Kidney tubule cell (primary cell): ENCODE data around the gene TFPI.
A peak's percentile ranks its signal among the peaks of the same experiment; 100 is the strongest.
"Not testable (repeated sequence)": the region's sequence is repeated elsewhere in the genome, so short reads cannot be mapped to it uniquely, and the experiment has no call there.

Experiments used
- DNase-seq: peaks from one replicate; pipeline ENCODE4 v3.0.0-alpha.2; 2018; ENCODE audit warnings: low spot score

TFPI gene

DNA sequence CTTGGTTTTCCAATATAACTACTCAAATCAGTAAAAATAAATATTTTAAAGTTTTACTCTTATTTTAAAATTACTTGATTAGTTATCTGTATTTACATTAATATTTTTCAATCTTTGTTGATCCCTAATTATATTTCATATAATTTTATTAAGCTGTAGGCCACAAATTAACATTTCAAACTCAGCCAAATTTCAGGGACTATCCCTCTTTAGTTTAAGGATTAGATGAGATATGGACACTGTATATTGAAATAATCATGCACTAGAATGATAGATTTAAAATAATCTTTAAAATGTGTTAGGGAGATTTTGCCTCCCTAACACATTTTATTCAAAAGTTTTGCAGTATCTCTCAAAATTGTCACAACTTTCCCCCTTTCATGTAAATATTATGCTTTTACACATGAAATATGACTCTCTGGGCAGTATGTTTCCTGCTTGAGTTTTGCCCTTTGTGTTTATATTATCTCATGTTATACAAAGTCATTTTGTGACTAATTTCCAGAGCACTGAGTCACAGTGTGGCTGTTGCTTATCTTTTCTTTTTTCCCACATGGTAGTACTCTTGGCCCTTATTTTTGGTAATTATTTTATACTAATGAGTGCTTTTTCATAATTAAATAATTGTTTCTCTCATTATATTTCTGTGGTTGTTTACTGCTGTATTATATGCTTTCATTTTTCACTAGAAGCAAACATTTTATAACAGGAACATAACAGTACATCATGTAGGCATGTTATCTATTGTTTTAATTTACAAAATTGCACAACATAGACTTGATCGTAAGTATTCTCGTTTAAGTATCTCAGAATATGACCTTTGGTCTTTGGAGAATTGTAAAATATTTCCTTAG is 1.2 kb downstream of the TFPI start:
- peak; percentile 66 for DNase-seq

DNA sequence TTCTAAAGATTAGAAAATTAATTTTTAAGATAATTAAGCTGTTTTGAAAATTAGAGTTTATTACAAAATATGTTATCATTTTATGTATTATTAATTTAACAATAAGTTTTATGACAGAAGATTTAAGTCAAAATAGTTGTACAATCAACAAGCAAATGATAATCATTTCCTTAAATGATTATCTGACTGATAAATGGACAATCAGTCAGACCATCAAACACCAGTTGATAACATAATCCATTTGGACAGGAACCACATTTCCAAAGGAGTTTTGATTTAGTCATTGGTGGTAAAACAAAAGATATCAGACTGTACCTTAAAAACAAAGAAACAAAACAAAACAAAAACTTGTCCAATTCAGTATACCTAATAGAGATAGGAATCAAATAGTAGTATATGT is 1.9 kb downstream of the TFPI start:
- no peak for DNase-seq

DNA sequence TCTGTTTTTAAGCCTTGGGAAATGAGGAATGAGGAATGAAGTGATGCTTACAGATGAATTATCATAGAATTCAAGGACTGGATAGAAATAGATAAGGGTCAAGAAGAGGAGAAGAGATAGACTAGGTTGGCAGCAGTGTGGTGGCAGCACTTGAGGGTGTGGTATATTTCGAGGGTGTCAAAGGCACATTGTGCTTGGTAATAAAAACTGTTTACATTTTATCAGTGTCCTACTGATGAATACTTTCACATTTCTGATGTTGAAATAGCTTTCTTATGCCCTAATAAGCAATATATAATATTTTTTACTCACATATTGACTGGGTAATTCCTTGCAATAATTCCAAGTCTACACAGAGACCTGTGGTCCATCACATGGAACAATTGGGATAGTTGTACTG is 3.4 kb downstream of the TFPI start:
- DNase-seq: no peak

DNA sequence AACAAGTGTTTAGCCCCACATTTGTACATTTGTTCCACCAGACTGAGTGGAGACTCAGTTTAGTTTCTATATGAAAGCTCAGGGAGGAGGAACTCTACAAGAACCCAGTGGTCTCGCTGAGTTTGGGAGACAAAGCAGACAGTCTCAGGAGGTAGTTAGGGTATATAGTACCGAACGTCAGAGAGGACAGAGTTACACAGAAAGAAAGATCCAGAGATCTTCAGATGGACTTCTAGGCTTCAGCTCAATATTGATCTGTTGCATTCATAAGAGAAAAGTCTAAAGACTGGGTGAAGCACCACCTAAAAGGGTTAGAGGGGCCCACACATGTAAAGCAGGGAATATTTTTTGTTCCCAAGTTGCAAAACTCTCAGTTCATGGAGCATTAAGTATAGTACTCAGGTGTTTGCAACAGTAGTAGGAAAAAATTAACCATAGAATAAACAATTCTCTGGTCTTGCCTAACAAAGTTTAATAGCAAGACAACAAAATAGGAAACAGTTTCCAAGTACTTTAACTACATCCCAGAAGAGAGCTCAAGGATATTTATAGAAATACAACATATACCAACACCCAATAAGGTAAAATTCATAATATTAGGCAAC is 4.2 kb downstream of the TFPI start:
- DNase-seq: no peak

DNA sequence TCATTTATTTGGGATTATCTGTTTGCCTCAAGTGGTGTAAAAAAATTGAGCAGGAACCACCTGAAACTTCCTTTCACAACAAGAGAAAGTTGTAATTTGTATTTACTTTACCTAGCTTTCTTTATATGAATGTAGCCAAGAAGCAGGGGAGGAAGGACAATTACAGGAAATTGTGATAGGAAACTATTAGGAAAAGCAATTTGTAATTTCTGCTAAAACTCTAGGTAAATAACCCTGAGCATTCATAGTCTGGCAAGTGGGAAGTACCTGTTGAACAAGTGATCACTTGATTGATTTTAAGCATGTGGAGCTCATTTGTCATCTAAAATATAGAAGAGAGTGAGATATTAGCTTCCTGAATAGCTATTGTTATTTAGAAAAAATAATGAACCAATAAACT is 5.0 kb downstream of the TFPI start:
- no peak for DNase-seq

DNA sequence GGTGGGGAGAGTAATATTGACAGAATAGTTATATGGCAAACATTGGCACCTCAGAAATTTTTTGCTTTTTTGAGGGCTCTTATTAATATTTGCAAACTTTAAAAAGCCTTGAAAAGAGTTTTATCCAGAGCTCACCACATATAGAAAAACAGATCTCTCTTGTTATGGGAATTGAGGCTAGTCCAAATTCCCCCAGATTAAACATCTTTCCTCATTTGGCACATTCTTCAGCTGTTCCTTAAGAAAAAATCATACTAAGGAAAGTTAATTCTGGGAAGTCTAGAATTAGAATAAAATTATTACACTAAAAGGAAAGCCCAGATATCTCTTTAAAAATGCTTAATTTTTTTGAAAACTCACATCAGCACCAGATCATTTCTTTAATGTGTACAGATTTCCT is 5.6 kb downstream of the TFPI start:
- no peak for DNase-seq

DNA sequence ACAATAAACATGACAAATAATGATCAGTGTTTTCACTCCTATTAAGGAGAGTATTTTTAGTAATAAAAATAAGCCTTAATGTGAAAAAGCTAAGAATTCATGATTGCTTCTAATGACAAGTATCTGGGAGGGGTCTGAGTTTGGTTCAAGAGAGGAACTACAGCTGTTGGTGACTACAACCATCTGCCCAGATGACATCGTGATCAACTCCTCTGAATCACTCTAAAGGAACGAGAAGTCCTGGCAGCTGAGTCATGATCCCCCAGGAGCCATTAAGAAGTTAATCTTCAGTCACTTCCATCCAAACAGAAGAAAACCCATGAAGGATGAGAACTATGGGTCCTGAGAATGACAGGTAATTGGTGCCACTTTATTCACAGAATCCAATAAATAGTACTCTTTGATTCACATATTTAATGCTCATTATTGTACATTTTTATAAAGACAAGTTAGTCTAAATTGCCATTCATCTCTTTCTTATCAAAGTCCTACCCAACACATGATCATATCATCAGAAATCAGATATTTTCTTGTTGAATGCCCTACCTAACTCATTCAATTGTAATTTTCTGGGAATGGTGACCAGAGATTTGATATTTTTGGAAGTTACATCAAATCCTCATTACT is 6.8 kb downstream of the TFPI start:
- peak; percentile 97 for DNase-seq

DNA sequence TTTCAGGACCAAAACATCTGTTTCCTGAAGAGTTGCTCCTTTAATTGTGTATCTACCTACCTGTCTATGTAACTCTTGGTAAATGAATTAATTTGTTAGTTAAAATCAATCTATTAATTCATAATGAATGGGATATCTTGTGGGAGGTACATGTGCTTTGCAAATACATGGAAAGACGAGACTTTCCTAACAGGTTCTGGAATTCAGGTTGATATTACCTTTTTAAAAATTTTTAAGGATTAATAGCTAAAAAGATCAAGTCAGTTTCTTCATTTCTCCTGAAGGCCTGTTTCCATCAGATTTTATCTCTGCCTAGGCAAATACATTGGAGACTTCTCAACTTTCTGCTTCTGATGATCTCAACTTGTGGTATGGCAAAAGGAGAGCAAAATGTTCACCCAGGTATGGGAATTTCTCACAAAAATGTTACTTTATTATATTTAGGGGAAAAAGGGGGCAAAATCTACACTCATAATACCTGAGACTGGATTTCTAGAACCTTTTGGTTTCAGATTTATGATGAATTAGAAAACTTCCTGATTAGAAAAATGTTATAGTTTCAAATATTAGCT is 7.4 kb downstream of the TFPI start:
- DNase-seq: no peak

DNA sequence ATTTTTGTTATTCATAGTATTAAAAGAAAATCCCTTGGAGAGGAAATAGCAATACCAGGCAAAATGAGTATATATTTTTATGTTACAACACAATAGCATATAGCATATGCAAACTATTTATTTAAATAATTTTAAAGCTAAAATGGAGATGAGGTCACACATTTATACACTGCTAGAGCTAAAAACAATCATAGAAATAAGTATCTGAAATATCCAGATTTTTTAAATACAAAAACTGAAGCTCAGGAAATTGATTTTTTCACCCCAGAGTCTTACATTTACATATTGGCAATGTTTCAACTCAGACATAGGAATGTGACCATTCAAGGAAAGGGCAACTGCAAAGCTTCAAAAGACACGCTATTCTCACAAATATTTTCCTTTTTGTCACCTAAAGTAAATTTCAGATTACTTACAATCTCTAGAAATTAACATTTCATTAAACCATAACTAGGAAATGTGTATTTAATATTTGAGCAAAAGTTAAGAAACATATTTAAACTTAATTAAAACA is 8.9 kb downstream of the TFPI start:
- DNase-seq: peak; percentile 62

DNA sequence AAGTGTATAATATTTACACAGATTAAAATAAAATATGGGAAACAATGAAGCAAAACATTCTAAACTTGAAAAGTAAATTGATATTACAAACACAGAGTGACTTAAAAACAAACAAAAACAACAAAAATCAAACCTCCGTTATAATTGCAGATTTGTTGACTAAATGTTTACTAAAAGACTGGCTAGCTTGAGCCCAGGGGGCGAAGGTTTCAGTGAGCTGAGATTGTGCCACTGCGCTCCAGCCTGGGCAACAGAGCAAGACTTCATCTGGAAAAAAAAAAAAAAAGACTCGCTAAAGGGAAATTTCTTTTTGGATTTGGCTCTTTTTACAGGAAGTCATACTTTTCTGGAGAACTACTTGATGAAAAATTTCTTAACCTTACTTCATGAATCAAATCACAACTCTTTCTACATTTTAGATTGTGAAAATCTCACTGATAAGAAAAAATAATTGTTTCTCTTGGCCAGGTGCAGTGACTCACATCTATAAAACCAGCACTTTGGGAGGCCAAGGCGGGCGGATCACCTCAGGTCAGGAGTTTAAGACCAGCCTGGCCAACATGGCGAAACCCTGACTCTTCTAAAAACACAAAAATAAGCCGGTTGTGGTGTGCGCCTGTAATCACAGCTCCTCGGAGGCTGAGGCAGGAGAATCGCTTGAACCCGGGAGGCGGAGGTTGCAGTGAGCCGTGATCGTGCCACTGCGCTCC is 9.7 kb downstream of the TFPI start:
- peak; percentile 67 for DNase-seq

DNA sequence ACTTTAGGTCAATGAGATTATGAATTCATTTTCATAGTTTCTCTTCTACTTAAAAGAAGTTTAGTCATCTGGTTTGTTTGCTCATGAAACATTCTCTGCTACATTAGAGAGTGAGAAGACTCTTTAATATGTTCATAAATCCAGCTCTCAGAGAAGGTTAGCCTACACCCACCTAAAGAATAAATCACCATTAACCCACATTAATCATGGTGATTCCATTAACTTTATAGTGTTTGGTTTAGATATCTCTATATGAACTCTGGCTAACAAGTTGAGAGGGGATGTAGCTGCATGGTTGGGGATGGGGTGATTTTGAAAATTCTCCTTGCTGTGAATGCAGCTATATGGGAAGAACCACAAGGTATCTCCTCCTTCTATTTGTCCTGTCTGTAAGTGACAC is 10.7 kb downstream of the TFPI start:
- DNase-seq: no peak

DNA sequence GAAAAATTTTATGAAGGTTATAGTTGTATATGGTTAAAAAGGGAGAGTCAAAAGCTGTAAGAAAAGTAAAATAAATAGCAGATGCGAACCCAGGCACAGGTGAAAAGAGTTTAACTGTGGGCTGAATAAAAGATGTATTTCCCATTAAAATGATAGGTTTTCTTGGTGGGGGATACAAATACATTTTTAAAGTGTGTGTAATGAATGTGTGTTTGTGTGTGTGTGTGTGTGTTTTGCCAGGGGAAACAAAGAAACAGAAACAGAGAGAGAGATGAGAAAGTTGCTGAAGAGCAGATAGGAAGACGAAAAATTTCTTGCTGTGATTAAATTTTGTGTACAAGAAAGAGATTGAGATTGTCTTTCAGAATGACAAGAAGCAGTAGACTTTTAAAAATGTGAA is 12.1 kb downstream of the TFPI start:
- DNase-seq: peak; percentile 37

DNA sequence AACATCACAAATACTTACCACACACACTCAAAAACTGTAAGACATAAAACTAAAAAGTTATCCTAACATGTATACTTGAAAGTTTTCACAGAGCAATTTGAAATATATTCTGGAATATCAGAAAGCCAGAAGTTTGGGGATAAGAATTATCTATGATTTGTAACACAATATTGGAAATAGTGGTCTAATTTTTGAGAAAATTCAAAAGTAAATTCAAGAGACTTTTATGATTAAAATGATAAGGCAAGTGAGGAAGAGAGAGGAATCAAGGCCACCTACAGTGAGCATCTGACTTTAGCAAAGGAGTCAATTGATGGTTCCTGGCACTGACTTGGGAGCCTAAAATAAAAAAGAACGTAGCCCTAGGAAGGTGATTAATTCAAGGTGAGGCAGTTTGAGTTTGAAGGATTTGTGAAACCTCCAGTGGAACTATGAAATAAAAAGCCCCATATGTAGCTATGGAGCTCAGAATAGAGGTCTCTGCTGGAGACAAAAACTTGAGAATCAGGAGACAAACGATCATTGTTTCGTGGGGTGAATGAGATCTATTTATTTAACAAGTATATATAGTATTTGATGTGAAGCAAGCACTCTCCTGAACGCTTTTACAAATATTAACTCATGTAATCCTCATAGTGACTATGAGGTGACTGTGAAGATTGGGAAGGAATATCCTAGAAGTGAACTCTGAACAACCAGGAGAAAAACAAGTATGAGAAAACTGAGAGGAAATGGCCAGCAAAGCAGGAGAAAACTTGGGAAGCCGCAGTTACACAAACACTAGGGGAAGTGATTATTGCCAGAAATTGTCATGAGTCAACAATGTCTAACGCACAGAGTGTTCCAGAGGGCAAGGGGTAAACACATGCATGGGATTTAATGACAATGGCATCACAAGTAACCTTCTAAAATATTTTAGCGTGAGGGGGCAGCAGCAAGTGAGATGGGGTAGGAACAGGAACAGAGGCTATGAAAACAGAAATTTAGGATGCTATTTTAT is 12.8 kb downstream of the TFPI start:
- DNase-seq: peak; percentile 82

DNA sequence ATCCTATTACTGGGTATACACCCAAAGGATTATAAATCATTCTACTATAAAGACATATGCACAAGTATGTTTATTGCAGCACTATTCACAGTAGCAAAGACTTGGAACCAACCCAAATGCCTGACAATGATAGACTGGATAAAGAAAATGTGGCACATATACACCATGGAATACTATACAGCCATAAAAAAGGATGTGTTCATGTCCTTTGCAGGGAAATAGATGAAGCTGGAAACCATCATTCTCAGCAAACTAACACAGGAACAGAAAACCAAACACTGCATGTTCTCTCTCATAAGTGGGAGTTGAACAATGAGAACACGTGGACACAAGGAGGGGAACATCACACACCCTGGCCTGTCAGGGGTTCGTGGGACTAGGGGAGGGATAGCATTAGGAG is 16.0 kb downstream of the TFPI start:
- not testable (repeated sequence) for DNase-seq

DNA sequence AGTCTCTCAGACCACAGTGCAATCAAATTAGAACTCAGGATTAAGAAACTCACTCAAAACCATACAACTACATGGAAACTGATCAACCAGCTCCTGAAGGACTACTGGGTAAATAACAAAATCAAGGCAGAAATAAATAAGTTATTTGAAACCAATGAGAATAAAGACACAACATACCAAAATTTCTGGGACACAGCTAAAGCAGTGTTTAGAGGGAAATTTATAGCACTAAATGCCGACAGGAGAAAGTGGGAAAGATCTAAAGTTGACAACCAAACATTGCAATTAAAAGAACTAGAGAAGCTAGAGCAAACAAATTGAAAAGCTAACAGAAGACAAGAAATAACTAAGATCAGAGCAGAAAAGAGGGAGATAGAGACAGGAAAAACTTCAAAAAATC is 18.9 kb downstream of the TFPI start:
- DNase-seq: not testable (repeated sequence)

DNA sequence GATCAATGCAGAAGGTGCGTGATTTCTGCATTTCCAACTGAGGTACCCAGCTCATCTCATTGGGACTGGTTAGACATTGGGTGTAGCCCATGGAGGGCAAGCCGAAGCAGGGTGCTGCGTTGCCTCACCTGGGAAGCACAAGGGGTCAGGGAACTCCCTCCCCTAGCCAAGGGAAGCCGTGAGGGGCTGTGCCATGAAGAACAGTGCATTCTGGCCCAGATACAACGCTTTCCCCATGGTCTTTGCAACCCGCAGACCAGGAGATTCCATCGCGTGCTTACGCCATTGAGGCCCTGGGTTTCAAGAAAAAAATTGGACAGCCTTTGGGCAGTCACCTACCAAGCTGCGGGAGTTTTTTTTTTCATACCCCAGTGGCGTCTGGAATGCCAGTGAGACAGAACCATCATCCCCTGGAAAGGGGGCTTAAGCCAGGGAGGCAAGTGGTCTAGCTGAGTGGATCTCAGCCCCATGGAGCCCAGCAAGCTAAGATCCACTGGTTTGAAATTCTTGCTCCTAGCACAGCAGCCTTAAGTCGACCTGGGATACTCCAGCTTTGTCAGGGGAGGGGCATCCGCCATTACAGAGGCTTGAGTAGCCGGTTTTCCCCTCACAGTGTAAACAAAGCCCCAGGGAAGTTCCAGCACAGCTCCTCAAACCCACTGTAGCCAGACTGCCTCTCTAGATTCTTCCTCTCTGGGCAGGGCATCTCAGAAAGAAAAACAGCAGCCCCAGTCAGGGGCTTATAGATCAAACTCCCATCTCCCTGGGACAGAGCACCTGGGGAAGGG is 21.7 kb downstream of the TFPI start:
- no peak for DNase-seq

DNA sequence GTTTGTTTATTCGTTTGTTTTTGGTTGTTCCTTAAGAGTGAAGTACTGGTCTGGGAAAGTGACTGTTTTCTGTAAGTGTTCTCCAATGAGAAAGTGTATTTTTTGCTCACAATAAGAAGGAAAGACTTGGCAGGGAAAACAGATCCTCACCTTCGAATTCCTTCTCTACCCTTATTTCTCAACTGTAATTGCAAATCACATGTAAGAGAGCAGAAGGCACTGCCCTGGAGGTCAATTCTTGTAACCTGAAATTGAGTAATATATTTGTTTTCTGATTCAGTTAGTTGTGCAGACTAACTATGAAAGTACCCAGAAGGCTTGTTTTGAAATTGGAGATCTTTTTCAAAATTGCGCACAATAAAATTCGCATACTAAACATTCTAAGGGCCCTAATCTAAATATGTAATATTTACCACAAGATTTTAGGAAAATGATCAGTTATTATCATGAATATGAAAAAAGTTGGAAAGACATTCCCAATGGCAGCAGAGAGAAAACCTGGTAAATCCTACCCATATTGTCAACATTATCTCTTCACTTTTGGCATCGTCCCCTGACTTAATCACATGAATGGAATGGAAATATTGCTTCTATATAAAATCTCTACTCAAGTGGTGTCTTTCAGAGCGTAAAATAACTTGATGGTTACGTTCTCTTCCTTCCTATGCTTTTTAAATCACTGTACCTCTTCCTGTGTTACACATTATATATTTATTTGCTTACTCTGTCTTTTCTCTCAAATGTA is 24.1 kb downstream of the TFPI start:
- no peak for DNase-seq

DNA sequence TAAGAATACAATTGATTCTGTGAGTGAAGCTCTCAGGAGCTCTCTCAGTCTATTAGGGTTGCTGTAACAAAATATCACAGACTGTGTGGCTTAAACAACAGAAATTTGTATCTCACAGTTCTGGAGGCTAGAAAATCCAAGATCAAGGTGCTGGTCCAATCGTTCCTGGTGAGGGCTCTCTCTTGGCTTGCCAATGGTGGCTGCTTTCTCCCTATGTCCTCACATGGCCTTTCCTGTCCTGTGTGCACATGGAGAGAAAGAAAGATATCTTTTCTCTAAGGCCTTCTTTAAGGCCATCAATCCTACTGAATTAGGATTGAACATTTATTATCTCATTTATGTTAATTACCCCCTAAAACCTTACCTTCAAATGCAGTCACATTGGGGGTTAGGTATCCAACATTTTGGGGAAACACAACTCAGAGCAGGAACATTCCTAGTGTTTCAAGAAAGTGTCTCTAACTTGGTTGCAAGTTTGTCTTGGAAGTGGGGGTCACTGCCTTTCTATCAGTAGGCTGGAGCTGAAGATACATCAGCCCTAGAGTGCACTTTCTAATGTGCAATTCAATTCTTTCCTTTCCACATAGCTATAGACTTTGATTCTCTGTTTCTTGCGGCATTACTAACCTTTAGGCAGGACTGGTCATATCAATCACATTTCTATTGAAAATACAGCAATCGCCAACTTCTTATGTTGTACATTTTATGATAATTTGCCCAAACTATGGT is 24.8 kb downstream of the TFPI start:
- no peak for DNase-seq

DNA sequence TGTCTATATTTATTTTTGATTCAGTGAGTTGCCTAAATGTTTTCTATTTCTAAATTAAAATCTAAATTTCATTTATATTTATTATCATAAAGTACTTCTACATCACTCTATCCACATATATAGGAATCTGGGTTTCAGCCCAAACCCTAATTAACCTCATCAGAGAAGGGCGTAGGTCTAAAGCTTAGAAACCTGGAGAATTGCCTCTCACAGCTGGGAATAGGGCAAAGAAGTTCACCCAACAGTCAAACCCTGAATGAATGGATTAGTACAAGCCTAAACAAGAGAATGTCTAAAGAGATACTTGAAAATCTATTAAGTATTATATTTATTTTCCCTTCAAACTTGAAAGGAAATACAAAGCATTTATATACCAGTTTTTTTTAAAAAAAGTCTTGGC is 26.2 kb downstream of the TFPI start:
- no peak for DNase-seq
